Spleen (tissue), 7 donors: ENCODE data around the gene DPP9.
A peak's percentile ranks its signal among the peaks of the same experiment; 100 is the strongest.

Experiments used
- CTCF ChIP-seq, 11 experiments: fragments of 200-600 bp in 7 of 11; fragments of 450-650 bp in 4 of 11; sonication (generic) in 4 of 11; IDR thresholded peaks in 8 of 11; conservative IDR thresholded peaks in 3 of 11; 1 replicate in 7 of 11; 2 replicates in 4 of 11; pipeline versions ENCODE4 v1.4.0 to v1.8.0; 2016 to 2021; ENCODE audit warnings: antibody characterized with exemption in 11 of 11, inconsistent platforms in 4 of 11, mild to moderate bottlenecking in 1 of 11
- POLR2A ChIP-seq, 3 donors: fragments of 450-650 bp; IDR thresholded peaks; one replicate each; pipeline ENCODE4 v1.5.1; 2017; ENCODE audit warnings: antibody characterized with exemption in 3 of 3, mild to moderate bottlenecking in 1 of 3
- POLR2AphosphoS5 ChIP-seq, 3 donors: sonication (generic); formaldehyde crosslinking; IDR thresholded peaks; one replicate each; pipeline ENCODE4 v1.5.1; 2017; ENCODE audit warnings: antibody characterized with exemption in 3 of 3
- donor health status: DM: no; HTN: no; CAD: no; lungs with moderate emphysema.
- donor health status: DM: no; HTN: no; CAD: no.
- donor health status: DM: no; HTN: no; CAD: no.

DNA sequence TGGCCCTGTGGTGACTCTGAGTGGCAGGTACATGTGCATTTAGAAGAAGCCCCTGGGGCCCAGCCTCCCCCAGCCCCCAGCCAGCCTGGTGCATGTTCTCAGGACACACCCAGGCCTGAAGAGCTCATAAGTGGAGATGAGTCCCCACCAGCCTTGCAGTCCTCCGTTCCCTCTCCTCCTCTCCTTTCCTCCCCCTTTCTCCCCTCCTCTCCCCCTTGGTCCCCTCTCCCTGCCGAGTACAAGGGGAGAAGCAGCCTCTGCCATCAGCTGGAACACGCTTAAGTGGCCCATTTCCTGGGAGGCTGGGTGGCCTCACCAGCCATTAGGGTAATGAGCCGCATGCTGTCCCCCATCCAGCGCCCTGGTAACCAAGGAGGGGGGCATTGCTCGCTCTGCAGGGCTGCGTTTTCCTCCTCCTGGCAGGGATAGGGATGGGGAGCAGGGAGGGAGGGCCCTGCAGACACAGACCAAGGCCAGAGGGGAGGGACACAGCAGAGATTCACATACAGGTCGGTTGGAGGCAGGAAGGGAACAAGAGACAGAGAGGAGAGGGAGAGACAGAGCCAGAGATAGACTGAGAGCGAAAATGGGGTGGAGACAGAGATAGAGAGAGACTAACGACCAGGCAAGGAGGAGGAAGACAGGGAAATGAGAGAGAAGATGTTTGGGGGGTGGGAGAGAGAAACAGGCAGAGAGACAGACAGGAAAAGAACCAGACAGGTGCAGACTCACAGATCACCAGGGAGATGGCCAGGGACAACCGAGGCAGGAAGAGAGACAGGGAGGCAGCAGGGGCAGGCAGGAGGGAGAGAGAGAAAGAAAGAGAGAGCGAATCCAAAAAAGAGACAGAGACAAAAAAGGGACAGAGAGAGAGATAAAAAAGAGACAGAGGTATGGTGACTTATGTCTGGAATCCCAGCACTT is 19.3 kb upstream of the DPP9 start:
- TF ChIP-seq CTCF (IDR thresholded peaks at IDR 0.05 in 8 of 11, conservative IDR thresholded peaks at IDR 0.05 in 3 of 11) = no peak
- peak in 1 of 3 donors; percentile 24 for TF ChIP-seq POLR2AphosphoS5 (IDR thresholded peaks at IDR 0.05)
- TF ChIP-seq POLR2A (IDR thresholded peaks at IDR 0.05) = no peak
